Testis (tissue), 2 donors: ENCODE measurements around the gene ZNF254.

ENCODE experiments used
- CTCF ChIP-seq, 3 experiments: fragments of 450-650 bp in 2 of 3; fragments of 200-600 bp in 1 of 3; sonication (generic) in 1 of 3; IDR thresholded peaks; one replicate each; pipeline ENCODE4 v1.5.1; 2016 to 2019; ENCODE audit warnings: antibody characterized with exemption in 3 of 3, mild to moderate bottlenecking in 2 of 3, moderate library complexity in 1 of 3
- POLR2A ChIP-seq: fragments of 450-650 bp; IDR thresholded peaks from one replicate; pipeline ENCODE4 v1.6.1; 2017; ENCODE audit warnings: antibody characterized with exemption, mild to moderate bottlenecking, moderate library complexity

DNA sequence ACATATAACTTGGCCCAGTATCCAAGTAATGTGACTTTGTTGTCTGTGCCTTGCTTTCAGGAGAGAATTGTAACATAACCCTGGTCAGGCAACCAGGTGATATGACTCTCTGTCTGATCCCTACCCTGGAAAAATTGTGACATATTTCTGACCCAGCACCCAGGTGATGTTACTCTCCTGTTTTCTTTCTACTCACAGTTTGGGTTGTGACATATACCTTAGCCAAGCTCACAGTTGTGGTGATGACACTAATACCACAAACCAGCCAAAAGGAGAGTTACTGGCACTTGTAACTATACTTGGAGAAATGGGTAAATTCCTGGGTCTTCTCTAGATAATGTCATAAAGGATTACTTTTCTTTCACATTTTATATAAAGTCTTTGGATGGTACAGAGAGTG lies 14.3 kb upstream of the ZNF254 start:
- no peak for TF ChIP-seq CTCF (IDR thresholded peaks at IDR 0.05)
- no peak for TF ChIP-seq POLR2A
